SKM-1 treated with dmso at 0.1 percent for 144 hours (cell line): ENCODE data around the gene LILRB2.
"Not testable (repeated sequence)": the region's sequence is repeated elsewhere in the genome, so short reads cannot be mapped to it uniquely, and the experiment has no call there.

Experiments
- DNase-seq: peaks from one replicate; lab custom pipeline; 2025; ENCODE audit not compliant: unreplicated experiment; lab: John Stamatoyannopoulos, UW

Gene LILRB2

DNA sequence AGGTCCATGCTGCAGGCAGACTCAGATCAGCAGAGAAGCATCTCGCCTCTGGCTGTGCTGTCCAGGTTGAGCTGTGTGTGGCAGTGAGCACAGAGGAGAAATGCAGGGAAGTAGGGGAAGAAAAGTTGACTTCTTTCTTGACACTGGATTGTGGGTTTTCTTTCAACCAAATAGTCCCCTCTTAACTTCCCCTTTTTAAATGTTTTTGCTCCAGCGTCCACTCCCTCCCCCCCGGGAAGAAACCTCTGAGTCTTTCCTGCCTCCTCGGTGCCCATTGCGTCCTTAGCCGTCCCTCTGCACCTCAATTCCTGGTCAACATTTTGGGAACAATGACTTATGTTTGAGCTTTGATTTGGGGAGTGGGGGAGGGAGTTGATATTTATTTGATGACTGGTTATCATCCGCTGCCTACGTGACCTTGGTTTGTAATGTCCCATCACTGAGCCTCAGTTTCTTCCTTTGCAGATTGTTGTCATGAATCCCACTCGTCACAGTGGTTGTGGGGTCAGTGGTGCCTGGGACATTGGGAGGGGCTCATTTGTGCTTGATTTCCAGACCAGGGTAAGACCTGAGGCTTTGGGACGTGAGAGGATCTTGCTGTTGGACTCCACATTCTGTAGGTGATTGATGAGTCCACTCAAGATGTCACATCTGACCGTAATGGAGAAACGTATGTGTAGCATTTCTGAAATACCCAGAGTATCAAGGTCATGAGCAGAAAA, at the start of gene LILRB2:
Gene LILRB2, minus strand, starts transcription at position 104 of the 722 bp plus-strand sequence. CDS start 614 bp downstream, outside the sequence.
- DNase-seq: peak; percentile 25

GRCh38 chr19:54329476-54330165, 48.7 kb upstream of the LILRB2 start:
- DNase-seq: no peak

DNA sequence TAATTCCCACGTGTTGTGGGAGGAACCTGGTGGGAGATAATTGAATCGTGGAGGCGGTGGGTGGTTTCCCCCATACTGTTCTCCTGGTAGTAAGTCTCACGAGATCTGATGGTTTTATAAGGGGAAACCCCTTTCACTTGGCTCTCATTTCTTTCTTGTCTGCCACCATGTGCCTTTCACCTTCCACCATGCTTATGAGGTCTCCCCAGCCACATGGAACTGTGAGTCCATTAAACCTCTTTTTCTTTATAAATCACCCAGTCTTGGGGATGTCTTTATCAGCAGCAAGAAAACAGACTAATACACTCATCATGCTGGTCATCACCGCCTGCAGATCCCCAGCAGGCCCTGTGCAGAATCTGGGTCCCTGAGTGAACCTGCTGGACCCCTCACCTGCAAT, 47.9 kb upstream of the LILRB2 start:
- not testable (repeated sequence) for DNase-seq

GRCh38 chr19:54325631-54326030, 44.7 kb upstream of the LILRB2 start:
- no peak for DNase-seq

DNA sequence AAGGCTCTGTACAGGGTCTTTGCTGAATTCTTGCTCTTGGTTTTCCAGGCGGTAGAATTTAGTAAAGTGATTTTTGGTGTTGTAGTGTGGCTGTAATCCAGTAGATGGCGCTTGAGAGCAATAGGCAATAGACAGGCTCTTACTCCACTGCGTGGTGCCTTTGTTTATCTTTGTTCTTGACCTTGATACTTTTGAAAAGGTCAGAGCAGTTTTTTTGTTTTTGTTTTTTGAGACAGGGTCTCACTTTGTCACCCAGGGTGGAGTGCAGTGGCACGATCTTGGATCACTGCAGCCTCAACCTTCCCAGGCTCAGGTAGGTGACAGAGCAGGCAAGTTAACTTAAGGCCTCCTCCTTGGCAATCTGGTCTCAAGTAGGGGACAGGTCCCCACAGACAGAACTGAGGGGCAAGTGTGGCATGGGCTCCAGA, 44.3 kb upstream of the LILRB2 start:
- DNase-seq: no peak

DNA sequence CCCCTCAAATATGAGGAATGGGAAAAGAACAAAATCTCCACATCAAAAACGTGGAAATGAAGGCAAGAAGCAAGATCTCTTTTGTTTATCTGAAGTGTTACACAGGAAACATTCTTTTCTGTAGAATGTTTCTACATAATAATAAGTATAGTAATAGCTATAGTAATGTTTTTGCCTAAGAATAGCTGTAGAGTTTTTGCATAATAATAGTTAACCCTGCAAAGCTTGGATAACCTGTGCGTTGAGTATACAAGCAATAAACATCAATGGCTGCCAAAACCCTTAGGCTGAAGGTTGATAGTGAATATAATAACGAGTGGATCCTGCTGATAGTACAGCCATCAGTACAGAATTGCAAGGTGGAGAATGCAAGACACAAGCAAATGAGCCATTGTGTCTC, 43.2 kb upstream of the LILRB2 start:
- DNase-seq: no peak

DNA sequence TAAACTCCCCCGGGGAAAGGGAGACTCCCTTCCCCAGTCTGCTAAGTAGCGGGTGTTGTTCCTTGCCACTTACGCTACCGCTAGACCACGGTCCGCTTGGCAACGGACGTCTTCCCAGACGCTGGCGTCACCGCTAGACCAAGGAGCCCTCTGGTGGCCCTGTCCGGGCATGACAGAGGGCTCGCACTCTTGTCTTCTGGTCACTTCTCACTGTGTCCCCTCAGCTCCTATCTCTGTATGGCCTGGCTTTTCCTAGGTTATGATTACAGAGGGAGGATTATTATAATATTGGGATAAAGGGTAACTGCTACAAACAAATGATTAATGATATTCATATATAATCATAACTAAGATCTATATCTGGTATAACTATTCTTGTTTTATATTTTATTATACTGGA, 42.0 kb upstream of the LILRB2 start:
- not testable (repeated sequence) for DNase-seq

GRCh38 chr19:54322295-54322694, 41.4 kb upstream of the LILRB2 start:
- DNase-seq: not testable (repeated sequence)

GRCh38 chr19:54319892-54320670, 39.2 kb upstream of the LILRB2 start:
- no peak for DNase-seq

GRCh38 chr19:54319049-54319448, 38.1 kb upstream of the LILRB2 start:
- no peak for DNase-seq

DNA sequence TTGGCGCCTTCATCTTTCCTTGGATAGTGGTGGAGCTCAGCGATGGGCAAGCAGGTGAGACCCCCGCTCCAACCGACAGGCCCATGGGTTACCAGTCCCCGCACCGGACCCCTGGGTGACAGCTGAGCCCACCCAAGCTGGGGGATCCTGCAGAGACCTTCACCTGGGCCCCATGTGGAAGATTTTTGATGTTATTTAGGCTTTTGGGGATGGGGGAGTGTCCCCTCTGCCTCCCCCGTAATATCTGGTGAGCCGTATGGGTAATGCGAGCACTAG, 37.0 kb upstream of the LILRB2 start:
- no peak for DNase-seq

DNA sequence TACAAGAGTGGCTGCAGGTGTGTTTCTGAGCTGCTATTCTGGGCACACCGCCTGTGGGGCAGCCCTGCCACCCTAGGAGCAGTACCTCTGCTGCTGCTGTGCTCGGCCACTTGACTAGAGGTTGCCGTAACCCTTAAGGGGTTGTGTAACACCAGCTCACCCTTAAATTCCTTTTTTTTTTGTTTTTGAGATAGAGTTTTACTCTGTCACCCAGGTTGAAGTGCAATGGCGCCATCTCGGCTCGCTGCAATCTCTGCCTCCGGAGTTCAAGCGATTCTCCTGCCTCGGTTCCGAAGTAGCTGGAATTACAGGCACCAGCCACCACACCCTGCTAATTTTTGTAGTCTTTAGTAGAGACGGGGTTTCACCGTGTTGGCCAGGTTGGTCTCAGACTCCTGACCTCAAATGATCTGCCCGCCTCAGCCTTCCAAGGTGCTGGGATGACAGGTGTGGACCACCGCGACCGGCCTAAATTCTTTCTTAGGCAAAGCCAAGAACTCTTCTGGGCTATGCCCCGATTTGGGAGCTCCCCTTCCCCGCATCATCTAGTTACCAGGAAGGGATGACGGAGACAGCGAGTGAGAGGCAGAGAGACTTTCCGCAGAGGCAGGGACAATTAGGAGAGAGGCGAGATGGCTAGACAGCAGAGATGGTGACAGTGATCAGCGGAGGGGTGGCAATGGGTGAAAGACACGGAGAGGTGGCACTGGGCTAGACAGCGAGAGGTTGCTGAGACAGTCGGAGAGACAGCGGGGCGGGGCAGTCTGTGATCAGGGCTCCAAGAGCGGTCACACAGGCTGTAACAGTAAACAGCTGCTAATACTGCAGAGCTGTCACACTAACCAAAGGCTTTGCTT, 36.4 kb upstream of the LILRB2 start:
- DNase-seq: no peak

DNA sequence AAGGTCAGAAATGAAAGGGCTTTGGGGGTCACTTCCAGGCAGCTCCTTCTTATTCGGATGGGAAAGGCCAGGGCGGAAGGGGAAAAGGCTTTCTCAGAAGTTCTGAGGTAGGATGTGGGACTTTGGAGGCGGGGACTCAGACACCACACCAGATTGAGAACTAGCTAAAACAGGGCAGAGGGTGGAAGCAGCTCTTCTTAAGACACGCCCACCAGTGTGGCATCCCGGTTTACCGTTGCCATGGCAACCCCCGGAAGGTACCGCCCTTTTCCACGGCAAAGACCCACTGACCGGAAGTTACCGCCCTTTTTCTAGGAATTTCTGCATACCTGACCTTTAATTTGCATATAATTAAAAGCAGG, 35.8 kb upstream of the LILRB2 start:
- no peak for DNase-seq

- no peak for DNase-seq
Observed at GRCh38 chr19:54315956-54316355, 35.0 kb upstream of the LILRB2 start.

GRCh38 chr19:54312436-54313377, 31.8 kb upstream of the LILRB2 start, which contains the start of gene LILRA5:
Gene LILRA5 (minus strand): TSS chr19:54313166. CDS start chr19:54313019, 147 bp downstream.
- DNase-seq: peak; percentile 25

DNA sequence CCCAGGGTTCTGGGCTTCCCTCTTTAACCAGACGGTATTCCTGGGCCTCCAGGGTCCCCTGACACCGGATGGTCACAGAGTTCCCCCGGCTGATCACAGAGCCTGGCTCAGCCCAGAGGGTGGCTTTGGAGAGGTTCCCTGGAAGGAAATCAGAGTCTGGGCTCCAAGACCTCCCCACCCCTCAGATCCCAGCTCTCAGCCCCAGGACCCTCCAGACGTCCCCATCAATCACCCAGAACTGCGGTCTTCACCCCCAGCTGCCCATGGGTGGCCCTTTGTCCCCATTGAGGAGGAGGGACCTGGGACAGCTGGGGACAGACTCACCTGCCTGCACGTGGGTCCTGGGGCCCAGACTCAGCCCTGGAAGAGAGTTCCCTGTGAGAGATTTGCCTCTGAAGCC, 31.1 kb upstream of the LILRB2 start:
- no peak for DNase-seq

- no peak for DNase-seq
Observed at GRCh38 chr19:54311486-54311885, 30.6 kb upstream of the LILRB2 start.

GRCh38 chr19:54310543-54310942, 29.6 kb upstream of the LILRB2 start:
- DNase-seq: no peak

DNA sequence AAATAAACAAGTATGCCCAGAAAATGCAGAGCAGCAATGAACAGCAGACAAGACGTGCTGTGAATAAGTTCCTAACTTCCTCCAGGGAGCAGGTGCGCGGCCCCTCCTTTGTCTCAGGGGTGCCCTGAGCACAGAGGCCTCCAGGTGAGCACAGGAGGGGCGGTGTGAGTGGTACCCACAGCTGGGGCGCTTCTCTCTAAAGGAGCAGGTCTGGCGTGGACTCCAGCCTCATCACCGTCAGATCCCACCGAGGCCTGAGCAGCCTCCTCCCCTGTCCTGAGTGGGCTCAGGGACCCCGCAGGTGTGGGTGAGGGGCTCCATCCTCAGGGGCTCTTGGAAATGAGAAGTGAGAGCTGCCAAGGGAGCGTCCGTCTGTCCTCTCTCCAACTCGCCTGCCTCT, 28.9 kb upstream of the LILRB2 start:
- no peak for DNase-seq
